Progenitor cell of endocrine pancreas (in vitro differentiated cells): ENCODE measurements around the gene FAM236B. TPM values are rescaled to one million over a fixed set of nuclear protein-coding genes. Genes with fewer than 3 reads are reported as not detected.
"Not testable (repeated sequence)": the region's sequence is repeated elsewhere in the genome, so short reads cannot be mapped to it uniquely, and the experiment has no call there.

Experiments
- DNase-seq: peaks from one replicate; pipeline ENCODE4 v3.0.0; 2021; ENCODE audit warnings: low spot score; ENCODE audit not compliant: unreplicated experiment
- H3K27ac Mint-ChIP-seq: 2 replicates; pipeline ENCODE4 v1.8.0; 2021; ENCODE audit warnings: mild to moderate bottlenecking, moderate library complexity, mixed read lengths
- H3K27me3 Mint-ChIP-seq: 2 replicates; pipeline ENCODE4 v1.8.0; 2021; ENCODE audit warnings: mixed read lengths
- H3K36me3 Mint-ChIP-seq: 2 replicates; pipeline ENCODE4 v1.8.0; 2022; ENCODE audit warnings: mixed read lengths; ENCODE audit not compliant: insufficient read depth
- H3K4me1 Mint-ChIP-seq: 2 replicates; pipeline ENCODE4 v1.8.0; 2021; ENCODE audit warnings: low read depth, mixed read lengths
- H3K4me3 Mint-ChIP-seq: 2 replicates; pipeline ENCODE4 v1.8.0; 2021; ENCODE audit warnings: low read depth, mild to moderate bottlenecking, moderate library complexity, mixed read lengths
- H3K9me3 Mint-ChIP-seq: 2 replicates; pipeline ENCODE4 v1.8.0; 2021; ENCODE audit warnings: low read depth, mixed read lengths
- long read RNA-seq: library from polyadenylated mRNA; unstranded; transcript quantifications from one replicate; pipeline ENCODE4 v2.0.0, GENCODE V29; 2020
- total RNA-seq: library from RNA; stranded (reverse); gene quantifications from 2 replicates; pipeline ENCODE4 v1.2.1, GENCODE V29; 2021

FAM236B gene
- not detected in 2 replicates for total RNA-seq
- long read RNA-seq: 0 reads

DNA sequence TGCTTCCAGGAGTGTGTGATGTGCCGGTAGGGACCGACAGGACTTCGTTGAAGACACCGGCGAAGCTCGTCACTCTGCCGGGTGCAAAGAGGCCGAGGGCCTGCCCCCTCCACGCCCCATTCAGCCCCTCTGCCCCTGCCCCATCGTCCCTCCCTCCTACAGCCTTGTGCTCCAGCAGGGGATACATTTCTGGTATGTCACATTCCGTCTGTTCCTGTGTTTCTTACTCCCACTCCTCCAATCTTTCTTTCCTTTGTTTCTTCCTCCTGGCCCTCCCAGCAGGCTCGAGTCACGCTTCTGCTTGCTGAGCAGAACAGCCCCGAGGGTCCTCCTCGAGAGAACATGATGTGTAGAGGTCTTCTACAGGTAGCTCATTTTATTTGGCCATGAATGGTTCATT, at the start of gene FAM236B:
Gene FAM236B, minus strand, starts transcription at position 101 of the 400 bp plus-strand sequence. Its CDS starts 100 bp downstream, at position 1.
- H3K36me3 Mint-ChIP-seq, H3K27ac Mint-ChIP-seq, H3K9me3 Mint-ChIP-seq, H3K27me3 Mint-ChIP-seq, H3K4me1 Mint-ChIP-seq, H3K4me3 Mint-ChIP-seq, DNase-seq: not testable (repeated sequence)

DNA sequence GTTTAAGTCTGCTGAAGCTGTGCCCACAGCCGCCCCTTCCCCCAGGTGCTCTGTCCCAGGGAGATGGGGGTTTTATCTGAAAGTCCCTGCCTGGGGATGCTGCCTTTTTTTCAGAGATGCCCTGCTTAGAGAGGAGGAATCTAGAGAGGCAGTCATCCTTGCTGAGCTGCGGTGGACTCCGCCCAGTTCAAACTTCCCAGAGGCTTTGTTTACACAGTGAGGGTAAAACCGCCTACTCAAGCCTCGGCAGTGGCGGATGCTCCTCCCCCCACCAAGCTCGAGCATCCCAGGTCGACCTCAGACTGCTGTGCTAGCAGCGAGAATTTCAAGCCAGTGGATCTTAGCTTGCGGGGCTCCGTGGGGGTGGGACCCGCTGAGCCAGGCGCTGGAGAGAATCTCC, 48.2 kb upstream of the FAM236B start:
- H3K9me3 Mint-ChIP-seq, H3K27me3 Mint-ChIP-seq, H3K4me1 Mint-ChIP-seq, DNase-seq, H3K36me3 Mint-ChIP-seq, H3K27ac Mint-ChIP-seq, H3K4me3 Mint-ChIP-seq: not testable (repeated sequence)

DNA sequence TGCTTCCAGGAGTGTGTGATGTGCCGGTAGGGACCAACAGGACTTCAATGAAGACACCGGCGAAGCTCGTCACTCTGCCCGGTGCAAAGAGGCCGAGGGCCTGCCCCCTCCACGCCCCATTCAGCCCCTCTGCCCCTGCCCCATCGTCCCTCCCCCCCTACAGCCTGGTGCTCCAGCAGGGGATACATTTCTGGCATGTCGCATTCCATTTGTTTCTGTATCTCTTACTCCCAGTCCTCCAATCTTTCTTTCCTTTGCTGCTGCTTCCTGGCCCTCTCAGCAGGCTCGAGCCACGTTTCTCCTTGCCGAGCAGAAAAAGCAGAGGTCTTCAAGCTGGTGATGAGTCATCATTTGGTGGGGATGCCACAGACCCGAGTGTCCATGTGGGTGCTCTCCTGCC, 25.6 kb upstream of the FAM236B start, which contains the start of gene FAM236D:
Gene FAM236D, minus strand, starts transcription at position 101 of the 400 bp plus-strand sequence. Its CDS starts 100 bp downstream, at position 1.
- not testable (repeated sequence) for H3K27ac Mint-ChIP-seq, DNase-seq, H3K27me3 Mint-ChIP-seq, H3K9me3 Mint-ChIP-seq, H3K4me3 Mint-ChIP-seq, H3K4me1 Mint-ChIP-seq, H3K36me3 Mint-ChIP-seq

DNA sequence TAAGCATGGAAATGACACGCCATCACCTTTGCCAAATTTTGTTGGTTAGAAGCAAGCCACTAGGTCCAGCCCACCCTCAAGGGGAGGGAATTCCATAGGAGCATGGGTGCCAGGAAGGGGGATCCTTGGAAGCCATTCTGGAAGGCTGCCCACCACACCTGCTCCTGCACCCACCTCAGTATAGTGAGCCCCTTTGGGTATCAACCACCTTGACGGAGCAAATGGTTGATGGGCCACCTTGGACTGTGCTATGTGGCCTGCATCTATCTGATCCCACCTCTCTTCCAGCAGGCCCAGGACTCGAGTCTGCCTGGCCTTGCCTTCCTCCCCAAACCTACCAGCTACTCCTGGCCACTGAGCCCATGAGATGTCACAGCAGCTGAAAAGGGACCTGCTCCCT, 7.9 kb upstream of the FAM236B start:
- not testable (repeated sequence) for H3K27ac Mint-ChIP-seq, H3K4me3 Mint-ChIP-seq

DNA sequence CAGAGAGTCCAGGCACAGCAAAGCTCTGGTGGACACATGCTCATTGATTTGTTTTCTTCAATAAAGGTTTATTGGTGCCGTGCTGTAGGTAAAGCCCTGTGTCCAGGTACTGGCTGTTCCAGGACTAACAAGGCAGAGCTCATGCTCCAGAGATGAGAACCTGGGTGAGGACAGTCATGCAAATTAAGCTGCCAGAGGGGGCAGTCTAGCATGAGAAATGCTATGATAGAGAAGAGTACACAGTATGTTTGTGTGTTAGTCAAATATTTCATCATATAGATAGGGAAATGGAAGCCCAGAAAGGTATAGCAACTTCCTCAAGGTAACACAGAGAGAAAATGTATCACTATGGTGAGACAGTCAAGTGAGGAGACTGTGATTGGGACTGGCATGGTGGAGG, 5.7 kb upstream of the FAM236B start:
- not testable (repeated sequence) for H3K4me3 Mint-ChIP-seq, DNase-seq, H3K9me3 Mint-ChIP-seq, H3K27ac Mint-ChIP-seq, H3K27me3 Mint-ChIP-seq, H3K36me3 Mint-ChIP-seq, H3K4me1 Mint-ChIP-seq

More for the DNA sequence above, 7.9 kb upstream of the FAM236B start:
- not testable (repeated sequence) for H3K9me3 Mint-ChIP-seq, H3K36me3 Mint-ChIP-seq, DNase-seq, H3K4me1 Mint-ChIP-seq, H3K27me3 Mint-ChIP-seq

DNA sequence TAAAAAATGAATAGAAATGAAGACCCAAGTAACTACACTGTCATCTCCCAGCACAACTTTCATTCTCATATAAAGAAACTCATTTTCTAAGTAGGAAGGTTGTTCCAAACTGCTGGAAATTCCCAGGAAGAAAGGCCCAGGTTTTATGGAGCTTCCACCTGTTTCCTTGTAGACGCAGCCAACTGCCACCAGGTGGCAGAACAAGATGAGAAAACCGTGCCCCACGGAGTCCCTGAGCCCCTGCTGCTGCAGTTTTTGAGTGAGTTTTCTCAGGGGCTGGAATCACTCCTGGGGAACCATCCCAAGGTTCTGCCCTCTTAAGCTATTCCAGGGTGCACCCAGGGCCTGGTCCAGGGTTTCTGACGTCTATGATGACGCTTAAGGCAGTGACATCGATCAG, 1.5 kb upstream of the FAM236B start:
- H3K27me3 Mint-ChIP-seq, H3K36me3 Mint-ChIP-seq, H3K4me3 Mint-ChIP-seq, H3K27ac Mint-ChIP-seq, DNase-seq, H3K4me1 Mint-ChIP-seq, H3K9me3 Mint-ChIP-seq: not testable (repeated sequence)

DNA sequence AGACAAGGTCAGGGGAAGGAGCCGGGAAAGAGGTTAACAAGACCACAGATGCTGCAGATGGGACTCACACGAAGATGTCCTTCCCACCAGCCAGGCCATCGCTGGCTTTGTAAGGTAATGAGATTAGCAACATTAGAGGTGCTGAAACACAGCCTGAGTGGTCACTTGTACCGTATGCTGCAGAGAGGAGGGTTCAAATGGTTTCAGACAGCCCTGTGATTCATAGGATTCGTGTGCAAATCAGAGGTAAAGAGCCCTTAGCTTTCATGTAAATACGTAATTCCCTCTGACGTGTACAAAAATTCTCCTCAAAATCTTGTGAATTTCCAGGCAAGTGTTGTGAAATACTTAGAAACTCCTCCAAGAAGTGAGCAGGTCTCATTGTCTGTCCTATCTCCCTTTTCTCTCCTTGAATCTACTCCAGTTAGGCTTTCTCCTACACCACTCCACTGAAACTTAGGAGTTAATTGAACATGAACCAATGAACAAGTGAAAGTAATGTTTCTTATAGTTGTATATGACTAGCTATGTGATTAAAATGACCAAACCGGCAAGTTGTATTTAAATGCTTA, 991 bp upstream of the FAM236B start:
- H3K36me3 Mint-ChIP-seq, DNase-seq, H3K4me3 Mint-ChIP-seq, H3K4me1 Mint-ChIP-seq, H3K27me3 Mint-ChIP-seq, H3K27ac Mint-ChIP-seq, H3K9me3 Mint-ChIP-seq: not testable (repeated sequence)

DNA sequence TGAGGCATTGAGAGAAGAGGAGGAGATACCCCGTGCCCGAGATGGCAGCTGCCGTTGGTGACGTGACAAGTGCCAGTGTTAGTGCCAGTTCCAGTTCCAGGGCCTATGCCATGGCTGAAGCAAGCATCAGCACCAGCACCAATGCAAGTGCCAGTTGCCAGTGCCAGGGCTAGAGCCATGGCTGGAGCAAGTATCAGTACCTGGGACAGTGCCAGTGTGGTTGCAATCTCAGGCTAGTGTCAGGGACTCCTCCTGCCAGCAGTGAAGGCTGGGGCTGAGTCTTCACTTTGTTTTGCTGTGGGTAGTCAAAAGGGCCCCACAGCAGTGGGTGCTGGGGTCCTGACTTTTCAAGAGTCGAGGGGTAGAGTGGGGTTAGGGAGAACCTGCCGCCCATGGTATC, 4.3 kb downstream of the FAM236B start:
- H3K4me1 Mint-ChIP-seq, H3K27ac Mint-ChIP-seq, H3K9me3 Mint-ChIP-seq, DNase-seq, H3K36me3 Mint-ChIP-seq, H3K4me3 Mint-ChIP-seq, H3K27me3 Mint-ChIP-seq: not testable (repeated sequence)

DNA sequence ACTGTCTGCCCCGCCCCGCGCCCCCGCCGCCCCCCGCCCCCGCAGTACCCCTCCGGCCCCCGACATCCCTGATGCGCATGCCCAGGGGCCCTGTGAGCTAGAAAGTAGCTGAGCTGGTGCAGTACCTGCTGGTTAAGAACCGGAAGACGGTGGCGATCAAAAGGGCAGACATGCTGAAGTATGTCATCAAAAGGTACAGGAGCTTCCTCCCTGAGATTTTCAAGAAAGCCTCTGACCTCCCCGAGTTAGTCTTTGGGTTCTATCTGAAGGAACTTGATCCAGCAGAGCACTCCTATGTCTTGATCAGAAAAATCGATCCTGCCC, 5.0 kb downstream of the FAM236B start:
- H3K4me3 Mint-ChIP-seq, DNase-seq, H3K27ac Mint-ChIP-seq, H3K9me3 Mint-ChIP-seq, H3K27me3 Mint-ChIP-seq, H3K36me3 Mint-ChIP-seq, H3K4me1 Mint-ChIP-seq: not testable (repeated sequence)

DNA sequence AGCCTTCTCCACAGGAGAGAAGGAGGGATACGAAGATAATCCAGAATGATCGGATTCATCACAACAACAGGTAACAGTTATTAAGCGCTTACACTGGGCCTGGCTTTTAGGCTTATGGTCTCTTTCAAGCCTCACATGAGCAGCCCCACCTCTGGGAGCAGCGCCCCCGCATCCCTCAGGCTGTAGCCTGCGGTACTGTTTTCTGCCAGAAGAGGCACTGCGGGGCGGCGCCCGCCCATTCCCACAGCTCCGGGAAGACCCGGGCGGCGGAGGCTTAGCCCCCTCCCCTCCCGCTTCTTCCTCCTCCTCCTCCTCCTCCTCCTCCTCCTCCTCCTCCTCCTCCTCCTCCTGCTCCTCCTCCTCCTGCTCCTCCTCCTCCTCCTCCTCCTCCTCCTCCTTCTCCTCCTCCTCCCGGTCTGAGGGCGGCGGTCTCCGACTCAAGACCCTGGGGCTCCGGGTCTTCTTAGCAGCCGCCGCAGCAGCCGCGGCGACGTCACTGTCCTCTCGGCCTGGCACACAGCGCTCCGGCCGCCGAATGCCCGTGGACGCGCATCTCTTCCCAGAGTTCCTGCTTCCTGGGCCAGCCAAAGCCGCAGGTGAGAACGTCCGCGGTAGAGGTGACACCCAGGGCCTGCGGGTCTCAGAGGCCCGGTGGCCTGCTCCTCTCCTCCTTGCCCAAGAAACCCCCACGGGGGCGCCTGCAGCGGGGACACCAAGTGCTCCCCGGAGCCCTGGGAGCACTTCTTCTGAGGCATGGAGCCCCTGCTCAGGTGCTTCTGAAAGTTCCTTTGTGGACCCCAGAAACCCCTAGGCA, 5.6 kb downstream of the FAM236B start, which contains the start of gene DMRTC1B:
Gene DMRTC1B, plus strand, starts transcription at position 238 of the 814 bp plus-strand sequence. CDS start 68,246 bp downstream, outside the sequence.
- H3K27ac Mint-ChIP-seq, H3K4me1 Mint-ChIP-seq, H3K36me3 Mint-ChIP-seq, DNase-seq, H3K9me3 Mint-ChIP-seq, H3K27me3 Mint-ChIP-seq, H3K4me3 Mint-ChIP-seq: not testable (repeated sequence)

DNA sequence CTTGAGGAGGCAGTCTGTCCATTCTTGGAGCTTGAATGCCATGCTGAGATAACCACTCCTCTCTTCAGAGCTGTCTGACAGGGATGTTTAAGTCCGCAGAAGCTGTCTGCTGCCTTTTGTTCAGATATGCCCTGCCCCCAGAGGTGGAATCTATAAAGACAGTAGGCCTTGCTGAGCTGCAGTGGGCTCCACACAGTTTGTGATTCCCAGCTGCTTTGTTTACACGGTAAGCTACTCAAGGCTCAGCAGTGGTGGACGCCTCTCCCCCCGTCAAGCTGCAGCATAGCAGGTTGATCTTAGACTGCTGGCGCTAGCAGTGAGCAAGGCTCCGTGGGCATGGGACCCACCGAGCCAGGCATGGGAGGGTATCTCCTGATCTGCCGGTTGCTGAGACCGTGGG, 22.0 kb downstream of the FAM236B start:
- not testable (repeated sequence) for H3K4me3 Mint-ChIP-seq, H3K9me3 Mint-ChIP-seq, H3K36me3 Mint-ChIP-seq, H3K27ac Mint-ChIP-seq, H3K4me1 Mint-ChIP-seq, H3K27me3 Mint-ChIP-seq, DNase-seq

DNA sequence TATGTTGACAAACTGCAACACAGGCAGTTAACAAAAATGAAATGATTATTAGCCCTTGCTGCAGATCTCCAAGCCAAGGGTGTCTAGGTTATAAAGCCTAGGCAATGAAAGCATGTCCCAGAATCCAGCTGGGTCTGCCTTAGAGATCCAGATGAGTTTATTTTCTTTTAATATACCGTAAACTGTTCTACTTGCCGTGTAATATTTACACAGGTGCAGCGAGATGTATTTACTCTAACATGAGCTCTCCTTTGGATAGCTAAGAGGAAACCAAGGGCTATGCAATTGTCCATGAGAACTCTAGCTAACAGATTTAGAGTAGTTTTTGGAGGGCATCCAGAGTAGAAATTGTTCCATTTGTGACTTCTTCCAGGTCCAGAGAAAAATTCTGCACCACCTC, 33.9 kb downstream of the FAM236B start:
- not testable (repeated sequence) for H3K4me3 Mint-ChIP-seq, H3K4me1 Mint-ChIP-seq, H3K9me3 Mint-ChIP-seq, DNase-seq, H3K27me3 Mint-ChIP-seq, H3K36me3 Mint-ChIP-seq, H3K27ac Mint-ChIP-seq

DNA sequence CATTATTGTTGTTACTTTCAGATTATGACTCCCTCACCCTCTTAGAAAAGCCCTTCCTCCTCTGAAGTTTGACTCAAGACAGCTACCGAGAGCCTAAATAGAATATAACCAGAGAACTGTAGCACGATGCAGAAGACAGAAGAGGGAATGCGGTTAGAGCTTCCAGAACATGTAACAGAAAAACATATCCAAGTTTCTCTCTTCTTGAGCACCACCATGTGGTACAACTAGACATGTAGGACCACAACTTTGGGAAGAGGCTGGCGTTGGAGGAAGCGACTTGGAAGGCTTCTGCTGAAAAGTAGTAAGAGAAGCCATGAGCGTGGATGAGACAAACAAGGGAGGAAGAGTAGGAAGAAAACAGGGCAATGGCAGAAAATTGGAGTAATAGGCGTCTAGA, 36.9 kb downstream of the FAM236B start:
- H3K36me3 Mint-ChIP-seq, H3K27ac Mint-ChIP-seq, H3K9me3 Mint-ChIP-seq, H3K27me3 Mint-ChIP-seq, H3K4me3 Mint-ChIP-seq, DNase-seq, H3K4me1 Mint-ChIP-seq: not testable (repeated sequence)
